ENCODE measurements around the gene GRK3.
"Not testable (repeated sequence)": the region's sequence is repeated elsewhere in the genome, so short reads cannot be mapped to it uniquely, and the experiment has no call there.

Gene GRK3

DNA sequence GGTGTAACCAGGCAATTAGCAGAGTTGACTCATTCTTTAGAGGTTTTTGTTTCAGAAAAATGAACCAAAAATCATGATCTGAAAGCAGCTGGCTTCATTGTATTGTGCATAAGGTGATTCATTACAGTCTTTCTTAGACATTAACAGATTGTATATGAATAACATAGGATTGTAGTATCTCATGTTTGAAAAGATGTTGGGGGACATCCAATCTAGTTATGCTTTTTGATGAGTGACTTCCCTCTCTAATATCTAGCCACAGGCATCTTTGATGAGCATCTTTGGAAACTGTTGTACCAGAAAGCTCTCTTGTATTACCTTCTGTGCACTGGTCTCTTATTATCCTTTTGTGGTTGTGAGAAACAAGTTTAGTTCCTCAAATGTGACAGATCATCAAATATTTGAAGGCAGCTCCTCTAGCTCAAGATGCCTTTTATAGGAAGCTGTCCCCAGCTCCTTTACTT lies 8.3 kb downstream of the GRK3 start:
- no peak for DNase-seq (ENCODE audit: low spot score)

DNA sequence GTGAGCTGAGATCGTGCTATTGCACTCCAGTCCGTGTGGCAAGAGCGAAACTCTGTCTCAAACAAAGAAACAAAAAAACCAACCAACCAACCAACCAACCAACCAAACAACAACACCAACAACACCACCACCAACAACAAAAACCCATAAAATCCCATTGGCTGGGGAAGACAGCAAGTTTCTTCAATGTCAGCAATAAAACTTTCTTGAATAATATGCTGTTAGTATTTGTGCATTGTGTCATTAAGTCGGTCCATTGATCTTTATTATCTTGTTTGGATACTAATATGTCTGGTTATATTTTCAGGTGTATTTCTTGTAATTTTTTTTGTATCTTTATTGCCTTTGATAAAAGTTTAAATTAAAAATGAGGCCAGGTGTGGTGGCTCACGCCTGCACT lies 9.4 kb downstream of the GRK3 start:
- no peak for DNase-seq (ENCODE audit: low spot score)

DNA sequence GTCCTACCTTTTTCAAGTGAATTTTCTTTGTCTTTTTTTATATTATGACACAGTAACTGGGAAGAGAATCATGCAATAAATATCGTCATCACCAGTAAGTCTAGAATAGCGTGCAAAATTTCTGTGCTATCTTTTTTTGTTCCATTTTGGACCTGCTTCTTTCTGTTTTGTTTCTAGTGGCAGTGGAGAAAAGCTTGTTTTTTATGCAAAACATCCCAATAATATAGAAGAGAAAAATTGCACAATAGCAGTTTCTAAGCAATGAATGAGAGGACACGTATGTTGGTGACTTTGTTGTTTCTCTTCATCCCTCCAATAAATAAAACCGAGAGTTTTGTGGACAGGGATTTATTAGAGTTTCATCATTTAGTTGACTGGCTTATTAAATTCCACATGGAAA lies 10.3 kb downstream of the GRK3 start:
- DNase-seq (ENCODE audit: low spot score): no peak

DNA sequence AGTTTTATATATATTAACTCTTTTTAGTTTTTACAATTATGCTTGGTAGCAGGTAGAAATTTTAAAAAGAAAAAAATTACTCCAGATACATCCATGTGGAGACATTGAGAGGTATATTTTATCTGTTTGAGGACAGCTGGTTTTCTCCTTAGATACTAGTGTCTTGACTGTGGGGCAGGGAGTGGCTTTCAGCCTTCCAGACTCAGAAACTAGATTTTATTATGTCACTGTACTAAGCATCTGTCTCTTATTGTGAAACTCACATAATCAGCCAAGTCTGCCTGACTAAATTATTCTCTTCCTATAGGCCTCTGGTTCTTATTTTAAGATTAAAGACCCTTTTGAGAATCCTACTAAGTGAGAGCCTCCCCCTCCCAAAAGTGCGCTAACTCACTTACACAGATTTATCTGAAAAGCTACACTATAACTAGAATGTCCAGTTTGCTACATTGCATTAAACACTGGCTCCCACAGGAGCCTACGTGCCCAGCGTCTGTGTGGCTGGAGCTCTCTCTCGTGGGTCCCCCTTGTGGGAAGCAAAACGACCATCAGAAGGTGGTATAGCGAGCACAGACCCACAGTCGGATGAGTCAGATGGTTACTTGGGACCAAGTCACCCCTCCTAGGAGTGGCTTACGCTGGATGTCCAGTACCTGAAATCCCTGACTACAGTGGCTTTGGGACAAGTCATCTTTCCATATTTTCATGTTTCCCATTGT lies 11.4 kb downstream of the GRK3 start:
- DNase-seq (ENCODE audit: low spot score): not testable (repeated sequence)

DNA sequence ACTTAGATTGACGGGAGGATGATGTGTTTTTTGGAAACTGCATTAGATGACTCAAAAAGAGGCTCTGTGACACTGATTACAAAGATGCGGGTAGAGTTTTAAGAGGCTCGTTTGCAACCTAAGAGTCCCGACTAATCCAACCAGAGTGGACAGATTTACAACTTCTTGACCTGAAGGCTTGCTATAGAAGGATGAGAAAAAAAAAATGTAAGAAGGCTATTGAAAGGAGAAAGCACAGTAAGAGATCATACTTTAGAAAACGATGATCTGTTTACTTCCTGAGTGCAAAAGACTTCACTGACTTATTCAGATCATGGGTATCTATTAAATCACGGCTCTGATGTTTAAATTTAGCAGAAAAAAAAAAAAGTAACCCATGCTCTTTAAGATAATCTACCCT lies 17.0 kb downstream of the GRK3 start:
- not testable (repeated sequence) for DNase-seq (ENCODE audit: low spot score)

DNA sequence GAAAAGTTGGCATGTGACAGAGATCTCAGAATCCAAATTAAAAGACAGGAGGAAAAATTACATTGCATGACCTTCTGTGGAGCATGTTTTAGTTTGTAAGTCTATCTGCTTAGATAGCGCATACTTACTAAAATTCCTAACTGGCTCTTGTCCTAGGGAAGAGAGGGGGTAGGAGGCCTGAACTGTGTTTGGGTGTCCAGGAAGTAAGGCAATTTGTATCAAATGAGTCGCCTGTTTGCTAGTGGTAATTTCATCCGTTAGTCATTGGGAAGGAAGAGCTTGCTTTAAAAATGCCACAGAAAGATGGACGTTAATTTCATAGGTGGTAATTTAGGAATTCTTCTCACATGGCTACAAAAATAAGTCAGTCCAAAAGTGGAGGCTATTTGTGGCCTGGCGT lies 18.5 kb downstream of the GRK3 start:
- DNase-seq (ENCODE audit: low spot score): peak; percentile 16

DNA sequence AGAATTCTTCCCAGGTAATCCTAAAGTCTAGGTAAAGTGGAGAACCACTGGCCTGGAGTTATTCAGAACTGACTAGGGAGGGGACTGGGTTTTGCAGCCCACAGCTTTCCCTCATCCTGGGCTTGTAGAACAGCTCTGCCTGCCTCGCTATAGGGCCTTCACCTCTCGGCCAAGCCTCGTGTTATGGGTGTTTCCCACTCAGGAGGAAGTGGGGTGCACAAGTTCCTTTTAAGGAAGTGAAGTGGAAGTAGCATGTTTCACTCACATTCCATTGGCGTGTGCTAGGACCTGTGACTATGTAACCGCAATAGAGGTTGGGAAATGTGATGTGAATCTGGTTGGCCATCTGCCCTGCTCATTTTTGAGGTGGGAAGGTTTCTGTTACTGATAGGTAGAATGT lies 20.5 kb downstream of the GRK3 start:
- DNase-seq (ENCODE audit: low spot score): not testable (repeated sequence)

DNA sequence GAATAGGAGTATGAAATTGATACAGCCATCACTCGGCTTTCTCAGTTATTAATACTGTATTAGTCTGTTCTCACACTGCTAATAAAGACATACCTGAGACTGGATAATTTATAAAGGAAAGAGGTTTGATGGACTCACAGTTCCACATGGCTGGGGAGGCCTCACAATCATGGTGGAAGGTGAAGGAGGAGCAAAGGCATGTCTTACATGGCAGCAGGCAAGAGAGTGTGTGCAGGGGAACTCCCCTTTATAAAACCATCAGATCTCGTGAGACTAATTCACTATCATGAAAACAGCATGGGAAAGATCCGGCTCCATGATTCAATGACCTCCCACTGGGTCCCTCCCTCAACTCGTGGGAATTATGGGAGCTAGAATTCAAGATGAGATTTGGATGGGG lies 25.2 kb downstream of the GRK3 start:
- DNase-seq (ENCODE audit: low spot score): not testable (repeated sequence)

DNA sequence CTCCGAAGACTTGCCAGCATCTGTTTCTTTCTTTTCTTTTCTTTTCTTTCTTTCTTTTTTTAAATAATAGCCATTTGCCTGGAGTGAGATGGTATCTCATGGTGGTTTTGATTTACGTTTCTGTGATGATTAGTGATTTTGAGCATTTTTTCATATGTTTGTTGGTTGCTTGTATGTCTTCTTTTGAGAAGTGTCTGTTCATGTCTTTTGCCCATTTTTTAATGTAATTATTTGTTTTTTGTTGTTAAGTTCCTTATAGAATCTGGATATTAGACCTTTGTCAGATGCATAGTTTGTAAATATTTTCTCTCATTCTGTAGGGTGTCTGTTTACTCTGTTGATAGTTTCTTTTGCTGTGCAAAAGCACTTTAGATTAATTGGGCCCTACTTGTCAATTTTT lies 28.8 kb downstream of the GRK3 start:
- not testable (repeated sequence) for DNase-seq (ENCODE audit: low spot score)

DNA sequence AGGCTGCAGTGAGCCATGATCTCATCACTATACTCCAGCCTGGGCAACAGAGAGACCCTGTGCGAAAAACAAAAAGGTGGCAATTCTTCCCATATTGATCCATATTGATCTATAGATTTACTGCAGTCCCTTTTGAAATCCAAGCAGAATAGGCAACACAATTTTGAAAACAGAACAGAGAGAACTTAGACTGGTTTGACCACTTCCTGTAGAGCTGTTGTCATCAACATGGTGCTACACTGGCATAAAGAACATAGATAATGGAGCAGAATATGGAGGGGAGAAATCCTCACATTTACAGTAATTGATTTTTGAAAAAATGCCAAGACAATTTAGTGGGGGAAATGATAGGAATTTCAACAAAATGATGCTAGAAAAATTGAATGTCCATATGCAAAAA lies 34.1 kb downstream of the GRK3 start:
- no peak for DNase-seq (ENCODE audit: low spot score)

DNA sequence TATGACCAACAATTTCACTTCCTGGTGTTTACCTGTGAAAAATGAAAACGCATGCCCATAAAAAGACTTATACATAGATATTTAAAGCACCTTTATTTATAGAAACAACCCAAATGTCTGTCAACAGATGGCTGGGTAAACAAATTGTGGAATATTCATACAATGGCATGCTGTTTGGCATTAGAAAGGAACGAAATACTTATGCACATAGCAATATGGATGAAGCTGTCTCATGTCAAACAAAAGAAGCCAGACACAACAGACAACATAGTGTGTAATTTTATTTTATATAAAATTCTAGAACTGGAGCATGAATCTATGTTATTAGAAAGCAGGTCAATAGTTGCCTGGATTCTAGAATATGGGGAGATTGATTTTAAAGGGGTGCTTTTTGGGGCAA lies 38.0 kb downstream of the GRK3 start:
- no peak for DNase-seq (ENCODE audit: low spot score)

DNA sequence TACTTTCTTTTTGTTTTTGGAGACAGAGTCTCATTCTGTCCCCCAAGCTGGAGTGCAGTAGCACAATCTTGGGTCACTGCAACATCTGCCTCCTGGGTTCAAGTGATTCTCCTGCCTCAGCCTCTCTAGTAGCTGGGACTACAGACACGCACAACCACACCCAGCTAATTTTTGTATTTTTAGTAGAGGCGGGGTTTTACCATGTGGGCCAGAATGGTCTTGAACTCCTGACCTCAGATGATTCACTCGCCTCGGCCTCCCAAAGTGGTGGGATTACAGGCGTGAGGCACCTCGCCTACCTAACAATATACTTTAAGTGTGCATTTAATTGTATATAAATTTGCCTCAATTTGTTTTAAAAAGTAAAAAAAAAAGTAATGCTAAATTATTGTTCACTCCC lies 38.4 kb downstream of the GRK3 start:
- DNase-seq (ENCODE audit: low spot score): no peak

DNA sequence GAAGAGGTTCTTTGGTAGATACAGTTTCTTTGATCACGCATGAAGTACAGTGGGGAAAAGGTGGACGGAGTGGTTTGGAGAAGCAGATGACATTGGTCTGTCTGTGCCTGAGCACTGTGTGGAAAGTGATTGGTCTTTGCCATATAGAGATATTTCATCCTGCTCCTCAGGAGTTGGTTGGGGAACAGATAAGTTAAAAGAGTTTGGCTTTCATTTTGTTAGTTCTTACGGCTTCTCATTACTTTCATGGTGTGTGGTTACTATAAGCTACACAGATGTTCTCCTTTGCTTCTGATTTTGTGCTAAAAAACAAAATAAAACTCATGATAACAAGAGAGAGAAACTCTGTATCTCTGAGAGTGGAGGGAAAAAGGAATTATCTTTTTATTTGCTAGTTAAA lies 40.7 kb downstream of the GRK3 start:
- not testable (repeated sequence) for DNase-seq (ENCODE audit: low spot score)

DNA sequence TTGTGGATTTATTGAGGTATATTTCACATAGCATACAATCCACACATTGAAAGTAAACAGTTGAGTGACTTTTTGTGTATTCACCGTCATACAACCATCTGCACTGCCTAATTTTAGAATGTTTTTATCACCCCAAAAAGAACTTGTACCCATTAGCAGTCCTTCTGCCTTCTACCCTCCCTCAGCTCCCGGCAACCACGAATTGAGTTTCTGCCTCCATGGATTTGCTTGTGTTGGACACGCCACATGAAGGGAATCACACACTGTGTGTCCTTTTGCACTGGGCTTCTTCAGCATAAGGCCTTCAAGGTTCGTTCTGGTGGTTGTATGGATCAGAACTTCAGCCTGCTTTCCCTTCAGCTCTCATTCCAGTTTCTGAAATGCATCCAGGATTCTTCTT lies 41.1 kb downstream of the GRK3 start:
- not testable (repeated sequence) for DNase-seq (ENCODE audit: low spot score)

DNA sequence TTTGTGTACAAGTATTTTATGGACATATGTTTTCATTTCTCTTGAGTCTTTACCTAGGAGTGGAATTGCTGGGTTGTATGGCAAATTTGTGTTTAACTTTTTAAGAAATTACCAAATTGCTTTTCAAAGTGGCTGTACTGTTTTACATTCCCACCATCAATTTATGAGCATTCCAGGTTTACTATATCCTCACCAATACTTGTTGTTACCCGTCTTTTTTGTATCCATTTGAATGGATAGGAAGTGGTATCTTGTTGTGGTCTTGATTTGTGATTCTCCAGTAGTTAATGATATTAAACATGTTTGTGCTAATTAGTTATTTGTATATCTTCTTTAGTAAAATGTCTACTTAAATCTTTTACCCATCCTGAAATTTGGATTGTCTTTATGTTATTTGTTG lies 46.8 kb downstream of the GRK3 start:
- not testable (repeated sequence) for DNase-seq (ENCODE audit: low spot score)

DNA sequence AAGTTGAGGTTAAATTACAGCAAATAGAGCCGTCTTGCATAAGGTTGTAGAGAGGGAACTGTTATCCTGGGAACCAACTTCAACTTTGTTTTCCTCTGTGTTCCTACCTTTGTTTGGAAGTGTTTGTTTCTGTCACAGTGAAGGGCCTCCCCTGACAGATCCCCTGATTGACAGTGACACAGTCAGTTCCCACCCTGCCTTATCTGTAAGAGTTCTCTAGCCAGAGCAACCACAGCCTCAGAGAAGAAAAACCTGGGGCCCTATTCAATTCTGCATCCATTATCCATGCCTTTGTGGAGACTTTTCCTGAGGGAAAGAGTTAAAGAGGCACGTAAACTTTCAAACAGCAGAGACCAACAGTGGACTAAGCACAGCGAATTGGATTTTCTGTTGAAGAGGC lies 48.7 kb downstream of the GRK3 start:
- DNase-seq (ENCODE audit: low spot score): not testable (repeated sequence)

DNA sequence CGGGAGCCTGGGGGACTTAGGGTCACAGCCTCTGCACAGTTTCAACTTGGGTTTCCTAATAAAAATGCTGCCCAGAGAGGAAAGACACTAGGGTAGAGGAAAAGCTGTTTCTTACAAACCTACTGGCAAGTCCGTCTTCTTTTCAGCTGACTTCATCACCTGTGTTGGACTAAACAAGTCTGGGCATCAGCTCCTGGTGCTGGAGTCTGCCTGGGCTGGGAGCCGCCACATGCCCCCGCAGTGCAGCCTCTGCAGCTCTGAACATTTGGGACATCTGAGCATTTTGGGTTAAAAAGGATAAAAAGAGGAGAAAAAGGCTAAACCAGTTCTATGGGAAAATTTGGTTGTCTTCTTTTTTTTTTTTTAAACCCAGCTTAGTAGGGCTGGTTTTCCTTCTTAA lies 49.1 kb downstream of the GRK3 start:
- DNase-seq (ENCODE audit: low spot score): not testable (repeated sequence)

DNA sequence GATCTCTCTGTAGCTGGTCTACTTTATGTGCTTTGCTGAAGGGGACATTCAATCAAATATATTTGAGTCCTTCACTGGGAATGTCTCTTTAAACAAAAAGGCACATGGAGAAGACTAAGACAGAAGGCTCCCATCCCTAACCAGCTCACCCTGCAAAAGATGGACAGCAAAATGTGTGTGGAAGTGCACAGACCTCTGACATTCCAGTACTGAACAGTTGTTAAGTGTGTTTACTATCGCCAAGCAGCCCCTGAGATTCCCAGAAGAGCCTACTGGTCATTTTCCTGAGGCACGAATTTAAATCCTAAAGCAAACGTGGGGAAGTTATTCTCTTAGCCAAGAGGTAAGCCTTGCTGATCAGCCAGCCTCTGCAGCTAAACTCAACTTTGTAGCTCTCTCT lies 50.3 kb downstream of the GRK3 start:
- DNase-seq (ENCODE audit: low spot score): not testable (repeated sequence)

DNA sequence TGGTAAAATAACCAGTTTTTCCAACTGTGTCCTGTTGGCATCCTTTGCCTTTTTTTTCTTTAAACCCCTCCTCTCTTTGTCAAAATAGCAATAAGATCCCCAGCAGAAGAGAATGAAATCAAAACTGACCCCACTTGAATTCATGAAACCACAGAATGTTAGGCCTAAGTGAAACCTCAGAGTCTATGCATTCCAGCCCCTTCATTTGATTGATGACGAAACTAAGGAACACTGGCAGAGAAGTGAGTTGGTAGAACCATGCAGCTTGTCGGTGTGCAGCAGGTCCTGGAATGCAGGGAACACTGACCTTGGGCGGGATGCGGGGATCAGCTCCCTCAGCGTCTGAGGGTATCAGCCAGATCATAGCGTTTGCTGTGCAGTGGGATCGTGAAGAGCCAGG lies 57.5 kb downstream of the GRK3 start:
- no peak for DNase-seq (ENCODE audit: low spot score)

DNA sequence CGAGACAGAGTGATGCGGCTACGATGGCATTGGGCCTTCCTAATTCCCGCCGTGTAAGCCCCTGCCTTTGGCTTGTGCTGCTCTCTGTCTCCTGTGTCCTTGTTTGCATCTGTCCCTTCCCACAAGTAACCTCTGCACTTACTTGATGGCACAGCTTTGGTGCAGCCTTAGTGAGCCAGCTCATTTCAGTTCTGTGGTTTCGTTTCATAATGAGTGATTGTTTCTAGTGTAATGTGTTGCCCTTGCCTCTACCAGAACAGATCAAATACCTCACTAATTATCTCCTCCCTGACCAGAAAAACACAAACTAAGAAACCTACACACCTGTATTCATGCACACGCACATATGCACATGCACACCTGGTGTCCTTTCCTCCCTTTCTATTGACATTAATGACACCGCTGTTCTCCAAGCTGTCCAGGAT lies 58.8 kb downstream of the GRK3 start:
- DNase-seq (ENCODE audit: low spot score): no peak

DNA sequence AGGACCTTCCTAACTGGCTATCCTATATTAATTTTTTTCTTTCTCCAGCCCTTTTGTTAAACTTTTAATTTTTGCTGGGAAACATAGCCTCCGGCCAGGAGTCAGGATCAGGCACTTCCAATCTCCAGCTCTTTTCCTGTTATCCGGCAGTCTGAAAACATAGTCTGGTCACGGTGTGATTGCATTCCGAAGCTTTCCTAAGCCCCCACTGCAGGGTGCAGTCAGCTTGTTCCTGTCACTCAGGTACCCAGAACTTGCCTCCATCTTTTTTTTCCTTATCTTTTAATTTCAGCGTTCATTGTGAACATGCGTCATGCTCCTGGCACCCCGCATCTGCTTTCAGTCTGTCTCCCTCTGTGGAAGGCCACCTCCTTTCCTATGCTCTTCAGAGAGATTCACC lies 59.4 kb downstream of the GRK3 start:
- DNase-seq (ENCODE audit: low spot score): no peak

DNA sequence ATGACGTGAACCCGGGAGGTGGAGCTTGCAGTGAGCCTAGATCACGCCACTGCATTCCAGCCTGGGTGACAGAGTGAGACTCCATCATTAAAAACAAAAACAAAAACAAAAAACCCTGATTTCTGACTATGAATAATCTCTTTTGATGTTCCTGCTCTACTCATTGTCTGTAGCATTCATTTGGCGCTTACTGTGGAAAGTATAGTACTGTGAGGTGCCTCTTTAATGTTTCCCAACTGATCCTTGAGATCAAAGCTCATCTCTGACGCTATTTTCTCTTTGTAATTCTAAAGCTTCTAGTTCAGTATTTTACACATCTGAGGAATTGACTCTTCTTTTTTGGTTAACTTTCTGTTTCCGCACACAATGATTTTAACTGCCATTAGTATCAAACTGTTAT lies 60.0 kb downstream of the GRK3 start:
- DNase-seq (ENCODE audit: low spot score): no peak

DNA sequence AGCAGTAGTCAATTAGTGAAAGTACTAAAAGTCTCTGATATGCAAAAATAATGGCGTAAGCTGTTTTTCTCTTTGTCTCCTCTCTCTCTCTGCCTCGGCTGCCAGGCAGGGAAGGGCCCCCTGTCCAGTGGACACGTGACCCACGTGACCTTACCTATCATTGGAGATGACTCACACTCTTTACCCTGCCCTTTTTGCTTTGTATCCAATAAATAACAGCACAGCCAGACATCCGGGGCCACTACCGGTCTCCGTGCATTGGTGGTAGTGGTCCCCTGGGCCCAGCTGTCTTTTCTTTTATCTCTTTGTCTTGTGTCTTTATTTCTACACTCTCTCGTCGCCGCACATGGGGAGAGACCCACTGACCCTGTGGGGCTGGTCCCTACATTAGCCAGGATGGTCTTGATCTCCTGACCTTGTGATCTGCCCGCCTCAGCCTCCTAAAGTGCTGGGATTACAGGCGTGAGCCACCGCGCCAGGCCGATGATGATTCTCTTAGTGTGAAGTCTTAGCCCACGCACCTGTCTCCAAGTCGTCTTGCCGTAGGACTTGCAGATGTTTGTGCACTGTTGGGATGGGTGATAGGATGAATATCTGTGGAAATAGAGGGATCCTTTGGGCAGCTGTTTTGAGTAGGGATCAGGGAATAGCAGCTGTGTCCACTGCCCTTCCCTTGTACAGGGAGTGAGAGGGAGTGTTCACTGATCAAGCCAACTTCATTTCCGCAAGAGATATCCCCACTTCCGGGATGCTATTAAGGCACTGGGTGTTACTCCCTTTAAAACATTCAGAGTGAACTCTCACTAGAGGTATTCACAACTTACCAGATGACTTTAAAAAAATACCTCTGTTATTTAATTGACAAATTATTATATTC lies 61.5 kb downstream of the GRK3 start:
- not testable (repeated sequence) for DNase-seq (ENCODE audit: low spot score)

Data from kidney capillary endothelial cell (primary cell).